ENCODE results near the gene ZNF723. TPM values are rescaled to one million over a fixed set of nuclear protein-coding genes. Genes with fewer than 3 reads are reported as not detected.

Gene ZNF723

Small RNAs within 50 kb of the gene (small RNA-seq; reads per million reads assigned to genes)
- not detected for gene VN1R88P (ENCODE audit: low read depth)

Data from mesenchymal stem cell (in vitro differentiated cells and primary cell).